CD1c-positive myeloid dendritic cell (primary cell): ENCODE results near the gene SSNA1.

ENCODE experiments used
- DNase-seq: peaks from one replicate; pipeline ENCODE4 v3.0.0-alpha.2; 2016; ENCODE audit errors: extremely low spot score

The SSNA1 gene

GRCh38 chr9:137200311-137201204 lies 12.1 kb downstream of the SSNA1 start, which contains the start of gene TPRN:
Gene TPRN (minus strand): TSS chr9:137200741. CDS start chr9:137200711, 30 bp downstream.
- peak; percentile 99 for DNase-seq

GRCh38 chr9:137201205-137201868 lies 12.9 kb downstream of the SSNA1 start:
- DNase-seq = no peak

- DNase-seq = no peak
Measured at GRCh38 chr9:137202966-137203365, 14.5 kb downstream of the SSNA1 start.

GRCh38 chr9:137204731-137205125 lies 16.3 kb downstream of the SSNA1 start:
- DNase-seq = no peak

GRCh38 chr9:137205126-137206069 lies 16.9 kb downstream of the SSNA1 start, which contains the start of the genes NDOR1 and TMEM203:
Gene NDOR1 (plus strand): TSS chr9:137205700. CDS start chr9:137205778, 78 bp downstream.
Gene TMEM203 (minus strand): TSS chr9:137205648. CDS start chr9:137205414, 234 bp downstream.
- DNase-seq = peak; percentile 96

- no peak for DNase-seq
Measured at GRCh38 chr9:137206602-137207001, 18.1 kb downstream of the SSNA1 start.

GRCh38 chr9:137211532-137211931 lies 23.1 kb downstream of the SSNA1 start:
- DNase-seq = no peak

GRCh38 chr9:137212520-137212919 lies 24.0 kb downstream of the SSNA1 start:
- no peak for DNase-seq

- no peak for DNase-seq
Measured at GRCh38 chr9:137213160-137214060, 24.9 kb downstream of the SSNA1 start.

- no peak for DNase-seq
Measured at GRCh38 chr9:137214620-137215019, 26.1 kb downstream of the SSNA1 start.

- no peak for DNase-seq
Measured at GRCh38 chr9:137215196-137215986, 26.9 kb downstream of the SSNA1 start.

- no peak for DNase-seq
Measured at GRCh38 chr9:137216188-137216965, 27.9 kb downstream of the SSNA1 start.

- DNase-seq = peak; percentile 27
Measured at GRCh38 chr9:137217276-137218211, 29.1 kb downstream of the SSNA1 start.

GRCh38 chr9:137218212-137218753 lies 29.8 kb downstream of the SSNA1 start:
- DNase-seq = no peak

- DNase-seq = peak; percentile 51
Measured at GRCh38 chr9:137218754-137219271, 30.3 kb downstream of the SSNA1 start.

GRCh38 chr9:137219757-137220316 lies 31.4 kb downstream of the SSNA1 start:
- no peak for DNase-seq
